Activated CD8-positive, alpha-beta T cell treated with anti-CD3 and anti-CD28 coated beads for 36 hours (primary cell): ENCODE results near the gene AUTS2. TPM values are rescaled to one million over a fixed set of nuclear protein-coding genes. Genes with fewer than 3 reads are reported as not detected.

ENCODE experiments used
- ATAC-seq: fragments of 200-7000 bp; cut with Tn5 transposase; one replicate; pipeline ENCODE4 v1.10.0; 2021; ENCODE audit warnings: mild to moderate bottlenecking, moderate library complexity
- CTCF ChIA-PET: fragments of 350-600 bp; sonication (Branson Sonifier 250); formaldehyde crosslinking; loops from one replicate; lab custom pipeline; 2021; ENCODE audit warnings: antibody characterized with exemption; lab: Charles Lee
- POLR2A ChIA-PET: fragments of 350-600 bp; sonication (Branson Sonifier 250); formaldehyde crosslinking; loops from one replicate; lab custom pipeline; 2021; ENCODE audit warnings: antibody characterized with exemption; lab: Charles Lee
- DNase-seq: peaks from one replicate; pipeline ENCODE4 v3.0.0-alpha.2; 2020
- H3K27ac Mint-ChIP-seq: one replicate; pipeline ENCODE4 v1.8.0; 2021; ENCODE audit warnings: mild to moderate bottlenecking, mixed read lengths
- H3K27me3 Mint-ChIP-seq: one replicate; pipeline ENCODE4 v1.8.0; 2021; ENCODE audit warnings: mixed read lengths
- H3K36me3 Mint-ChIP-seq: one replicate; pipeline ENCODE4 v1.8.0; 2021; ENCODE audit warnings: low read depth, mixed read lengths
- H3K4me1 Mint-ChIP-seq: one replicate; pipeline ENCODE4 v1.8.0; 2021; ENCODE audit warnings: low read depth, mixed read lengths
- H3K4me3 Mint-ChIP-seq: one replicate; pipeline ENCODE4 v1.8.0; 2021; ENCODE audit warnings: mild to moderate bottlenecking, moderate library complexity, mixed read lengths
- H3K9me3 Mint-ChIP-seq: one replicate; pipeline ENCODE4 v1.8.0; 2021; ENCODE audit warnings: mixed read lengths
- CTCF ChIP-seq: fragments of 200-600 bp; IDR thresholded peaks from one replicate; pipeline ENCODE4 v1.8.0; 2022; ENCODE audit warnings: antibody characterized with exemption, mild to moderate bottlenecking
- intact Hi-C: fragments of 100-400 bp; cut with micrococcal nuclease; formaldehyde crosslinking; loops from one replicate; pipeline ENCODE4 v1.10.0; 2022
- total RNA-seq, 2 experiments: library from RNA; stranded (reverse); gene quantifications; one replicate each; pipeline ENCODE4 v1.2.3, GENCODE V29; 2021

Gene AUTS2
- total RNA-seq, 2 experiments from 2014 or later, result 3.1 to 3.3 TPM

- no peak for TF ChIP-seq CTCF
- no peak overlapping the region for H3K27ac Mint-ChIP-seq
- ChIA-PET CTCF (no interaction called here), POLR2A (no interaction called here)
- ATAC-seq (no peak), DNase-seq (no peak)
- no peaks in the 10 kb centered on the region for H3K36me3 Mint-ChIP-seq
- no peaks in the 10 kb centered on the region for H3K9me3 Mint-ChIP-seq
- H3K4me1 Mint-ChIP-seq, result no peaks in the 10 kb centered on the region
- intact Hi-C loops, result no loop called here
- no peaks in the 10 kb centered on the region for H3K27me3 Mint-ChIP-seq
- H3K4me3 Mint-ChIP-seq, result no peak overlapping the region
Observed at GRCh38 chr7:70104243-70104642, 506.0 kb downstream of the AUTS2 start.

GRCh38 chr7:70113078-70113477 lies 514.8 kb downstream of the AUTS2 start:
- ATAC-seq (no peak), DNase-seq (no peak)
- no peaks in the 10 kb centered on the region for H3K4me1 Mint-ChIP-seq
- H3K27me3 Mint-ChIP-seq, result no peaks in the 10 kb centered on the region
- no peaks in the 10 kb centered on the region for H3K9me3 Mint-ChIP-seq
- no peak for TF ChIP-seq CTCF
- ChIA-PET POLR2A (no interaction called here), CTCF (no interaction called here)
- H3K4me3 Mint-ChIP-seq, result no peak overlapping the region
- intact Hi-C loops, result no loop called here
- no peak overlapping the region for H3K27ac Mint-ChIP-seq
- H3K36me3 Mint-ChIP-seq, result no peaks in the 10 kb centered on the region

- CTCF ChIA-PET, result no interaction called here
- ATAC-seq (no peak), DNase-seq (no peak)
- Mint-ChIP-seq H3K4me3 (no peak overlapping the region), H3K36me3 (no peaks in the 10 kb centered on the region), H3K4me1 (no peaks in the 10 kb centered on the region), H3K27ac (no peak overlapping the region), H3K27me3 (no peaks in the 10 kb centered on the region), H3K9me3 (no peaks in the 10 kb centered on the region)
- POLR2A ChIA-PET, result no interaction called here
- TF ChIP-seq CTCF, result no peak
- intact Hi-C loops, result no loop called here
Observed at GRCh38 chr7:70113536-70113935, 515.3 kb downstream of the AUTS2 start.

GRCh38 chr7:70114806-70115205 lies 516.5 kb downstream of the AUTS2 start:
- no peak for ATAC-seq
- DNase-seq, result no peak
- H3K4me1 Mint-ChIP-seq, result no peaks in the 10 kb centered on the region
- no peak overlapping the region for H3K4me3 Mint-ChIP-seq
- H3K27ac Mint-ChIP-seq, result no peak overlapping the region
- TF ChIP-seq CTCF, result no peak
- no peaks in the 10 kb centered on the region for H3K36me3 Mint-ChIP-seq
- intact Hi-C loops, result no loop called here
- ChIA-PET POLR2A (no interaction called here), CTCF (no interaction called here)
- no peaks in the 10 kb centered on the region for H3K9me3 Mint-ChIP-seq
- no peaks in the 10 kb centered on the region for H3K27me3 Mint-ChIP-seq

GRCh38 chr7:70116244-70116643 lies 518.0 kb downstream of the AUTS2 start:
- DNase-seq, result no peak
- intact Hi-C loops, result no loop called here
- Mint-ChIP-seq H3K4me3 (no peak overlapping the region), H3K27me3 (no peaks in the 10 kb centered on the region), H3K27ac (no peak overlapping the region), H3K36me3 (no peaks in the 10 kb centered on the region), H3K9me3 (peaks cover 2% of the 10 kb centered on the region), H3K4me1 (no peaks in the 10 kb centered on the region)
- ChIA-PET CTCF (no interaction called here), POLR2A (no interaction called here)
- no peak for ATAC-seq
- TF ChIP-seq CTCF, result no peak
